Stimulated activated CD4-positive, alpha-beta T cell treated with anti-CD3 and anti-CD28 coated beads, Interleukin-4, amount 100 ng/mL, for 48 hours (primary cell): Measurements from ENCODE around the gene BMPER.

Experiments
- DNase-seq, 2 donors: peaks; one replicate each; pipeline ENCODE4 v3.0.0-alpha.2; 2020; ENCODE audit warnings: low read depth in 2 of 2

BMPER gene

GRCh38 chr7:34026481-34027190 lies 121.3 kb downstream of the BMPER start:
- no peak for DNase-seq

- DNase-seq = no peak
Observed at GRCh38 chr7:34031156-34031555, 125.8 kb downstream of the BMPER start.

GRCh38 chr7:34034728-34035127 lies 129.4 kb downstream of the BMPER start:
- no peak for DNase-seq

GRCh38 chr7:34036051-34036920 lies 130.9 kb downstream of the BMPER start:
- no peak for DNase-seq

- no peak for DNase-seq
Observed at GRCh38 chr7:34036972-34037792, 131.8 kb downstream of the BMPER start.

GRCh38 chr7:34038816-34039470 lies 133.6 kb downstream of the BMPER start:
- no peak for DNase-seq

- no peak for DNase-seq
Observed at GRCh38 chr7:34041707-34042106, 136.4 kb downstream of the BMPER start.

GRCh38 chr7:34042406-34042805 lies 137.1 kb downstream of the BMPER start:
- no peak for DNase-seq

- no peak for DNase-seq
Observed at GRCh38 chr7:34043461-34044305, 138.3 kb downstream of the BMPER start.

- no peak for DNase-seq
Observed at GRCh38 chr7:34044306-34044643, 138.9 kb downstream of the BMPER start.

- DNase-seq = no peak
Observed at GRCh38 chr7:34044734-34045353, 139.5 kb downstream of the BMPER start.

GRCh38 chr7:34048445-34048844 lies 143.1 kb downstream of the BMPER start:
- no peak for DNase-seq

- no peak for DNase-seq
Observed at GRCh38 chr7:34054075-34054474, 148.7 kb downstream of the BMPER start.

- DNase-seq = no peak
Observed at GRCh38 chr7:34057136-34057535, 151.8 kb downstream of the BMPER start.

- no peak for DNase-seq
Observed at GRCh38 chr7:34057956-34058355, 152.6 kb downstream of the BMPER start.

GRCh38 chr7:34058801-34059135 lies 153.4 kb downstream of the BMPER start:
- DNase-seq = no peak

GRCh38 chr7:34059136-34059828 lies 153.9 kb downstream of the BMPER start:
- DNase-seq = no peak

GRCh38 chr7:34060196-34060947 lies 155.0 kb downstream of the BMPER start:
- DNase-seq = no peak

- DNase-seq = no peak
Observed at GRCh38 chr7:34061149-34061548, 155.8 kb downstream of the BMPER start.
